Cardiac fibroblast (primary cell): ENCODE measurements around the gene MED12L.
A peak's percentile ranks its signal among the peaks of the same experiment; 100 is the strongest.
"Not testable (repeated sequence)": the region's sequence is repeated elsewhere in the genome, so short reads cannot be mapped to it uniquely, and the experiment has no call there.

Source experiments
- DNase-seq, 2 donors: peaks; one replicate each; pipeline versions ENCODE4 v3.0.0 to v3.0.0-alpha.2; 2010; ENCODE audit warnings: low read depth in 2 of 2
- H3K4me3 ChIP-seq, 2 donors: replicated peaks in 1 of 2; 1 replicate in 1 of 2; 2 replicates in 1 of 2; pipeline ENCODE4 v1.5.1; 2011; ENCODE audit warnings: low read depth in 2 of 2, low read length in 2 of 2, mild to moderate bottlenecking in 2 of 2, moderate library complexity in 1 of 2
- TF ChIP-seq, protein P1 (sequence below): IDR thresholded peaks from one replicate; pipeline ENCODE4 v1.5.1; 2011; ENCODE audit warnings: low read depth, mild to moderate bottlenecking, low read length, inconsistent platforms

The MED12L gene

DNA sequence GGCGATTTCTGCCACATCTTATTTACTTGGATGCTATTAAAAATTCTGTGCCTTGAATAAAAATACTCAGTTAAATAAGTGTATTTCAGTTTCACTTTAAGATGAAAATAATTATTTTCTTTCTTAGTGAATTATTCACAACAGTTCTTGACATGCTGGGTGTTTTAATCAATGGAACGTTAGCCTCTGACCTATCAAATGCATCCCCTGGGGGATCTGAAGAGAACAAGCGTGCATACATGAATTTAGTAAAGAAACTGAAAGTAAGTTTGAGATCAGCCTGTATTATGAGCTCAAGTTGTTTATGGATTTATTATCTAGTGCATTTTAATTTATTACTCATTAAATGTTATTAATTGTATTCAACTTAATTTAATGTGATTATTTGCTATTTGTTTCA is 298.5 kb downstream of the MED12L start:
- TF ChIP-seq, protein P1, sequence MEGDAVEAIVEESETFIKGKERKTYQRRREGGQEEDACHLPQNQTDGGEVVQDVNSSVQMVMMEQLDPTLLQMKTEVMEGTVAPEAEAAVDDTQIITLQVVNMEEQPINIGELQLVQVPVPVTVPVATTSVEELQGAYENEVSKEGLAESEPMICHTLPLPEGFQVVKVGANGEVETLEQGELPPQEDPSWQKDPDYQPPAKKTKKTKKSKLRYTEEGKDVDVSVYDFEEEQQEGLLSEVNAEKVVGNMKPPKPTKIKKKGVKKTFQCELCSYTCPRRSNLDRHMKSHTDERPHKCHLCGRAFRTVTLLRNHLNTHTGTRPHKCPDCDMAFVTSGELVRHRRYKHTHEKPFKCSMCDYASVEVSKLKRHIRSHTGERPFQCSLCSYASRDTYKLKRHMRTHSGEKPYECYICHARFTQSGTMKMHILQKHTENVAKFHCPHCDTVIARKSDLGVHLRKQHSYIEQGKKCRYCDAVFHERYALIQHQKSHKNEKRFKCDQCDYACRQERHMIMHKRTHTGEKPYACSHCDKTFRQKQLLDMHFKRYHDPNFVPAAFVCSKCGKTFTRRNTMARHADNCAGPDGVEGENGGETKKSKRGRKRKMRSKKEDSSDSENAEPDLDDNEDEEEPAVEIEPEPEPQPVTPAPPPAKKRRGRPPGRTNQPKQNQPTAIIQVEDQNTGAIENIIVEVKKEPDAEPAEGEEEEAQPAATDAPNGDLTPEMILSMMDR = no peak
- peak; percentile 14 to 39 for DNase-seq
- no peak overlapping the region for H3K4me3 ChIP-seq

DNA sequence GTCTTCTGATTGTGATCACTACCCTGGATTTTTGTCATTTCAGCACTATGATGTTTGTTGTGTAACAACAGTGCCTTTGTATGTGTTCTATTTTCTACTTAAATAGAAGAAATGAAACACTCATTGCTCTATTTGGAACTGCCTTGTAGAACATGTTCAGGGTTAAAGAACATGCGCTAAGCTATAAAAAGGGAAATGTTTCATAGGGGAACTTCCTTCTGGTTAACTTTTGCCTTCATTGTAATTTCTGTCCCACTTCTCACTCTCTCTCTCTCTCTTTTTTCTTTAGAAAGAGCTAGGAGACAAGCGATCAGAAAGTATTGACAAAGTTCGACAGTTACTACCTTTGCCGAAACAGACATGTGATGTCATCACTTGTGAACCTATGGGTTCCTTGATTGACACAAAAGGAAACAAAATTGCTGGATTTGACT is 299.3 kb downstream of the MED12L start, which contains the start of gene P2RY12:
Gene P2RY12 (minus strand): TSS at position 13 of the 434 bp plus-strand sequence. CDS start 45,908 bp downstream, outside the sequence.
- H3K4me3 ChIP-seq = no peak within 1 kb of the TSS
- TF ChIP-seq, protein P1 = no peak
- no peak for DNase-seq

DNA sequence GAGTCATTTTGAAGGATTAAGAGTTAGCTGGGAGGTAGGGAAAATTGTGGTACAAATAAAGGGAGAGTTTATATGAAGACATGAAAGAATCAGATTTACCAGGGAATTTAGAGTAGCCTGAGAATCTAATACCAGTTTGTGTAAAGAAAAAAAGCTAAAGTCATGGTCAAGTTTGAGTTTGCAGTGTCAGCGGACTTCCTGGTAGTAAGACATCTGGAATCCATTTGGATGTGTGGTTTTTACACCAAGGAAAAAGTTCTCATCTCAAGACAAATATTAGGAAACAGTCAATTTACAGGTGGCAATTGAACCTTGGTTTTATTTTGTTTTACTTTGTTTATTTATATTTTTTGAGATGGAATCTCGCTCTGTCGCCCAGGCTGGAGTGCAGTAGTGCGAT is 300.6 kb downstream of the MED12L start:
- TF ChIP-seq, protein P1 = no peak
- no peak for DNase-seq
- no peak overlapping the region for H3K4me3 ChIP-seq

DNA sequence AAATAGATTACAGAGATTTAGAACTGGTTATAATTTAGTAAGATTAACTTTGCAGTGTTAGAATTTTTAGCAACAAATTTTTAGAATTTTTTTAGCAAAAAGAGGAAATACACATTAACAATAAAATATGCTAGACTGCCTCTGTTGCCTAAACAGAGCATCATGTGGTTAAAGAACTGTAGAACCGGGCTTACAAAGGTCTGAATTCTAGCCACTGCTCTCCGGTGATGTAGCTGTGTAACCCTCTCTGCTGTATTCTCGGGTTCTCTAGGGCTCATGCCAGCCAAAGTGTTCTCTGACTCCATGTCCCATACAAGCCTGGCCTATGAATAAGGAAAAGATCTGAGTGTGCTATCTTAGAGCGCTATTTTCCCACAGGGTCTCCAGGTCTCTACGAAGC is 302.0 kb downstream of the MED12L start:
- TF ChIP-seq, protein P1 = no peak
- H3K4me3 ChIP-seq = no peak overlapping the region
- DNase-seq = no peak

DNA sequence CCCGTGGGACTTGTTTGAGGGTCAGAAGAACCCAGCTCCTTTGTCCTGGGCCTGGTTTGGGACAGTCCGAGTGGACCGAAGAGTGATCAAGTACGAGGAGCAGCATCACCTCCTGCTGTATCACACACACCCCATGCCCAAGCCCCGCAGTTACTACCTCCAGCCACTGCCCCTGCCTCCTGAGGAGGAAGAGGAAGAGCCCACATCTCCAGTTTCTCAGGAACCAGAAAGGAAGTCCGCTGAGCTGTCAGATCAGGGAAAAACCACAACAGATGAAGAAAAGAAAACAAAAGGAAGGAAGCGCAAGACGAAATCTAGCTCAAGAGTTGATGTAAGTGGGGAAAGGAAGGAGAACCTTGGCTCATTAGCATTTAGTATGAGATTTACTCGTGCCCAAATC is 302.4 kb downstream of the MED12L start:
- H3K4me3 ChIP-seq = no peak overlapping the region
- TF ChIP-seq, protein P1 = no peak
- no peak for DNase-seq

DNA sequence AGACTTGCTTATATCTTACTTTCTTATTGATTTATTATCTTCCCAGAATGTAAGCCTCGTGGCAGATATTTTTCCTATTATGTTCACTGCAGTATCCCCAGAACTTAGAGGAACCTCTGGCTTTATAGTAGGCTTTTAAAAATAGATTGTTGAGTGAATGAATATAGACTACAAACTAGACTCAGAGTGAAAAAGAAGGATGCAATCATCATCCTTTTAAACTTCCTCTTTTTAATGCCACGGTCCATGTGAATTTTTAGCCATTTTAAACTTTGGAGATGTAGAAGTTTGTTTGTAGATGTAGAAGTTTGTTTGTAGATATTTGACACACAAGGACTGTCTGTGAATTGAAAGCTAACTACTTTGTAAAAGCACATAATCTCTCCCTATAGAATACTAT is 306.3 kb downstream of the MED12L start:
- TF ChIP-seq, protein P1 = no peak
- H3K4me3 ChIP-seq = no peak overlapping the region
- DNase-seq = no peak

DNA sequence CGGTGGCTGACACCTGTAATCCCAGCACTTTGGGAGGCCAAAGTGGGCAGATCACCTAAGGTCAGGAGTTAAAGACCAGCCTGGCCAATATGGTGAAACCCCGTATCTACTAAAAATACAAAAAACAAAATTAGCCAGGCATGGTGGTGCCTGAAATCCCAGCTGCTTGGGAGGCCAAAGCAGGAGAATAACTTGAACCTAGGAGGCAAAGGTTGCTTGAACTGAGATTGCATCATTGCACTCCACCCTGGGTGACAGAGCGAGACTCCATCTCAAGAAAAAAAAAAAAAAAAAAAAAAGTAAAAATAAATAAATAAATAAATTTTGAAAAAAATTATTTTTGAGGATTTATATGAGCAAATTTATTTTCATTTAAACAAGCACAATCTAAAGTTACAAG is 306.7 kb downstream of the MED12L start:
- not testable (repeated sequence) for DNase-seq, H3K4me3 ChIP-seq
